Renal cortical epithelial cell (primary cell): ENCODE results near the gene CAMK2A. TPM values are rescaled to one million over a fixed set of nuclear protein-coding genes. Genes with fewer than 3 reads are reported as not detected.

ENCODE experiments used
- DNase-seq: peaks from one replicate; pipeline ENCODE4 v3.0.0-alpha.2; 2011; ENCODE audit warnings: low read depth
- total RNA-seq: library from RNA; depleted of rRNA; stranded (reverse); fragments of >200 nt; gene quantifications from 2 replicates; pipeline ENCODE4 v1.2.3, GENCODE V29; 2014

The CAMK2A gene
- total RNA-seq, 1 donor from 2014 or later, result 0.15 TPM

DNA sequence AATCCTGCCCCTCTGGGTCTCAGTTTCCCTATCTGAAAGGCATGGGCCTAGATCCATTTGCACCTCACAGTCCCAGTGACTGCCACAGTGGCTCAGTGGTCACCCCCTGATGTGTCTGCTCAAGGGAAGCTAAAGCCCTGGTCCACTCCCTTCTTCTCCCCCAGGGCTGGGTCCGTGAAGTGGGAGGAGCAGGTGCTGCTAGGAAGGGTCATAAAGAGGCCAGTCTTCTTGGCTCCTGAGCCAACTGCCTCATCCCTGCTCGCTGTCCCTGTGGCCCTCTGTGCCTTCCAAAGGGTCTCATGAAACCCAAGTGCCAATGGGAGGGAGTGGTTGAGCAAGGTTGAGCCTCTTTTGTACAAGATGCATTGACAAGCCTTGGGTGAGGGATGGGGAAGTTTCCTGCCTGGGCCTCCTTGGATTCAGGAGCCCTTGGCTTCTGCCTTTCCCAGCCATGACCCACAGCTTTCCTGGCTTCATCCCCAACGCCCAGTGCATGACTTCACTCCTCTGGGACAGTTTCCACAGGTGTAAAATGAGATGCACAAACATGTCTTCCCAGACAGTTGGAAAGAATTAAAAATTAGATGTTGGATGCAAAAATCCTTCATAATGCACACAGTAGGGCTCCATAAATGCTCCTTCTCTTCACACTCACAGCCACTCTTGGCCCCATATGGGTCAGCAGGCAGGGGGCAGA, 101.3 kb downstream of the CAMK2A start:
- no peak for DNase-seq

DNA sequence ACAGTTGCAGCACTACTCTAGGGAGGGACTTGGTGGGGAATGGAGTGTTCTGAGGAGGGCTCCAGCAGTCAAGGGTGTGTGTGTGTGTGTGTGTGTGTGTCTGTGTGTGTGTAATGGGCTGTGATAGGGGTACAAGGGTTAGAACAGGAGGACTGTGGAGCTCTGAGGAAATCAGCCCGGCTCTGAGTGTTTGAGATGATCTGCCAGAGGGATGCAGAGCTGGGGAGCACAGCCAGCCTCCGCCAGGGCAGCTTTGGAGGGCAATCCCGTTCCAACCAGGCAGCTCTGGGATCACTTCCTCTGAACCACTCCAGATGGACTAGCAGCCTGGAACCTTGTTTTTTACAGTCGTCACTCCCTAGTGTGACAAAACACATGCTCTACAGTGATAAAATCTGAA, 102.7 kb downstream of the CAMK2A start:
- DNase-seq, result no peak

DNA sequence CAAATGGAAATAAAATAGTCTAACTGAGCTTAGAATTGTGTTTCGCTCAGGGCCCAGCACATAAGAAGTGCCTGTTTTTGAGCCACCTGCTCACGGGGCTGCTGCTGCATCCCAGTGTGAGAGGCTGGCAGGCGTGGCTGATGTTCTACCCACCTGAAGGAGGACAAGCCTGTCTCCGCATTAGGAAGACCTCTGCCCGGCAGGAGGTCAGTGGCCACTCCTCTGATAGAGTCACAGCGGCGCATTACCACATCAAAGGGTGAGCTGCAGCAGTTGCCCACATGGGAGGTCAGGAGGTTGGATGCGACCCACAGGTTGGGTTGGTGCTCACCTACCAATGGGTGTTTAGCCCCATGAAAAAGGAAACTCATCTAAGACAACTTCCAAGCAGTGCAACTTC, 103.4 kb downstream of the CAMK2A start:
- DNase-seq, result no peak

- no peak for DNase-seq
Observed at GRCh38 chr5:150184990-150185912, 104.3 kb downstream of the CAMK2A start.

DNA sequence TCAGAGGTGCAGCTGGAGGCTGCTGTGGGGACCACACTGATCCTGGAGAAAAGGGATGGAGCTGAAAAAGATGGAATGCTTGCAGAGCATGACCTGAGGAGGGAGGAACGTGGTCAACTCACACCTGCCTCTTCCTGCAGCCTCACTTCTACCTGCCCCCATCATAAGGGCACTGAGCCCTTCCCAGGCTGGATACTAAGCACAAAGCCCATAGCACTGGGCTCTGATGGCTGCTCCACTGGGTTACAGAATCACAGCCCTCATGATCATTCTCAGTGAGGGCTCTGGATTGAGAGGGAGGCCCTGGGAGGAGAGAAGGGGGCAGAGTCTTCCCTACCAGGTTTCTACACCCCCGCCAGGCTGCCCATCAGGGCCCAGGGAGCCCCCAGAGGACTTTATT, 105.6 kb downstream of the CAMK2A start:
- DNase-seq, result no peak

GRCh38 chr5:150183436-150183835, 106.1 kb downstream of the CAMK2A start:
- no peak for DNase-seq

DNA sequence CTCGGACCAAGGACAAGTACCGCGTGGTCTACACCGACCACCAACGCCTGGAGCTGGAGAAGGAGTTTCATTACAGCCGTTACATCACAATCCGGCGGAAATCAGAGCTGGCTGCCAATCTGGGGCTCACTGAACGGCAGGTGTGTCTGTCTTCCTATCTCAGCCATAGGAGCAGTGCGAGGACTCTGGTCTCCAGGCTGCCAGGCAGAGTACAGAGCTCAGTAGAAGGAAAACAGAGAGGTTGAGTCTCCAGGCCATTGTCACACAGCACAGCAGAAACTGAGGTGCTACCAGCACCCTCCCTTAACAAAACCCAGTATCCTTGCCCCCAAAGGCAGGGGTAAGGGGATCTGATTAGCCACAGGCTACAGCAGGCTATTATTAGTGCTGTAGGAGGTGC, 106.8 kb downstream of the CAMK2A start:
- no peak for DNase-seq

- DNase-seq, result peak; percentile 7
Observed at GRCh38 chr5:150181766-150182545, 107.6 kb downstream of the CAMK2A start.

- DNase-seq, result no peak
Observed at GRCh38 chr5:150181027-150181426, 108.5 kb downstream of the CAMK2A start.

- DNase-seq, result no peak
Observed at GRCh38 chr5:150180241-150181026, 109.1 kb downstream of the CAMK2A start.

GRCh38 chr5:150179019-150179620, 110.5 kb downstream of the CAMK2A start:
- no peak for DNase-seq

- peak; percentile 11 for DNase-seq
Observed at GRCh38 chr5:150178262-150178661, 111.3 kb downstream of the CAMK2A start.

DNA sequence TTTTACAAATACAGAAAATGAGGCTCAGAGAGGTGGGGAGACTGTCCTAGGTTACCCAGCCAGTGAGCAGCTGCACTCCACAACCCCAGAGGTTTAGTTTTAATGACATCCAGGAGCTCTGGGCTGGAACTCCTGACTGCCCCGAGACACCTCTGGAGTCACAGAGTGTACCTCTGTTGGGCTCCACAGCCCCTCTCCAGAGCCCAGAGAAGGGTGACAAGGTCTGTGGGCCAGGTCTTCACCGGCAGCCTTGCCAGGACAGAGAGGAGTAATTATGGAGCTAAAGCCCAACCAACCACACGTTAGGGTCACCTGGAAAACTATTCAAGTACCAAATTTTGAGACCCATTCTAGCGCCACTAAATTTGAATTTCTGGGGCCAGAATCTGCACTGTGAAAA, 111.9 kb downstream of the CAMK2A start:
- no peak for DNase-seq

GRCh38 chr5:150176745-150177477, 112.7 kb downstream of the CAMK2A start:
- DNase-seq, result no peak

DNA sequence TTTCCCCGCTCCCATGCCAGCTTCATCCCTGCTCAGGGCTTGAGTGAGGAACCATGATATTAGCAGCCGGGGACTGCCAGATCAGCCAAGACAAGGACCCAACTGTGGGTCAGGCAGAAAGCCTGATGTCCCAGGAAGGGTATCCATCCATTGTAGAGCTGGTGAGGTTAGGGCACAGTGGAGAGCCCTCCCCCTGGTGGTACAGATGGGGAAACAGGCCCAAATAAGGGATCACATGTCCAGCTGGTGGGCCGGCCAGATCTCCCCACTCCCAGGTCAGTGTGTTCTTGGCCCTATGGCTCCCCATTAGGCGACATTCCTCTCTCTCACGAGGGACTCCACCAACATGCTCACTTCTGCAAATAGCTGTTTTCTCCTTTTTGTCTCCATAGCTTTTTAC, 114.0 kb downstream of the CAMK2A start:
- no peak for DNase-seq

- no peak for DNase-seq
Observed at GRCh38 chr5:150175076-150175475, 114.5 kb downstream of the CAMK2A start.

- DNase-seq, result no peak
Observed at GRCh38 chr5:150174285-150174684, 115.3 kb downstream of the CAMK2A start.

DNA sequence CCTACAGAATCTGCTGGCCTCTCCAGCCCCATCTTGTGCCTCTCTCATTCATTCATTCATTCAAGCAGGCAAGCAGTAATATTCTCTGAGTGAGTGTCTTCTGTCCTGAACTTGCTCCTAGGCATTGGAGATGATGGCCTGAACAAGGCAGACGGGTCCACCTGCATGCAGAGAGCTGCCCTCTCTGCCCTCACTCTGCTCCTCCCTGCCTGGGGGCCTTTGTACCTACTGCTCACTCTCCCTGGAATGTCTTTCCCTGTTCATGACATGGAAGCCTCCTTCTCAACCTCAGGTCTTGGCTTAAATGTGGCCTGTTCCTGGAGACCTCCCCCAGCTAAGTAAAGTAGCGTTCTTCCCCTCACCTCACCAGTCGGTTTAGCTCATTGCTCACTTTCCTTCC, 116.4 kb downstream of the CAMK2A start:
- no peak for DNase-seq

DNA sequence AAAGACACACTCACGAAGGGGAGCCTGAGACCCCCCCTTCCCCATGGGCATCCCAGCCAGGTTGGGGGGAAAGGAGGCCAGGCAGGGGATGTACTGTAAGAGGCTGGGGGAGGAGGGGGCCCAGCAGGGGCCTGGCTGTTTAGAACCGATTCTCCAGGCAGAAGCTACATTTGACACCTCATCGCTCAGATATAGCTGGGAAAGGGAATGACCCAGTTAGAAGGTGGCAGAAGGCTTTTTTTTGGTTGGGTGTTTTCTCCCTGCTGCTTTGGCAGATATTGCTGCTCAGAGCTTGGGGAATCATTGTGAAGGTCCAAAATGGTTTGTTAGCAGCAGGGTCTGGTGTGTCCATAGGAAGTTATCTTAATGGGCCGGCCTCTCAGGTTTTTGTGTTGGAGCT, 117.0 kb downstream of the CAMK2A start:
- DNase-seq, result no peak

GRCh38 chr5:150172145-150172544, 117.4 kb downstream of the CAMK2A start:
- no peak for DNase-seq
